ENCODE results near the gene CCDC27. TPM values are rescaled to one million over a fixed set of nuclear protein-coding genes. Genes with fewer than 3 reads are reported as not detected.

The CCDC27 gene
- total RNA-seq, 3 donors from 2014 or later = not detected

GRCh38 chr1:3727825-3728776, 24.1 kb upstream of the CCDC27 start:
- Histone ChIP-seq H3K4me1 (ENCODE audit: low read depth) (no peaks in the 10 kb centered on the region), H3K4me3 (no peak overlapping the region), H3K9me3 (no peaks in the 10 kb centered on the region), H3K36me3 (ENCODE audit: low read depth) (no peaks in the 10 kb centered on the region)
- DNase-seq = no peak
- ATAC-seq = no peak
- intact Hi-C loops (cut with DNase I, micrococcal nuclease) = no loop called here
- TF ChIP-seq, protein P1, sequence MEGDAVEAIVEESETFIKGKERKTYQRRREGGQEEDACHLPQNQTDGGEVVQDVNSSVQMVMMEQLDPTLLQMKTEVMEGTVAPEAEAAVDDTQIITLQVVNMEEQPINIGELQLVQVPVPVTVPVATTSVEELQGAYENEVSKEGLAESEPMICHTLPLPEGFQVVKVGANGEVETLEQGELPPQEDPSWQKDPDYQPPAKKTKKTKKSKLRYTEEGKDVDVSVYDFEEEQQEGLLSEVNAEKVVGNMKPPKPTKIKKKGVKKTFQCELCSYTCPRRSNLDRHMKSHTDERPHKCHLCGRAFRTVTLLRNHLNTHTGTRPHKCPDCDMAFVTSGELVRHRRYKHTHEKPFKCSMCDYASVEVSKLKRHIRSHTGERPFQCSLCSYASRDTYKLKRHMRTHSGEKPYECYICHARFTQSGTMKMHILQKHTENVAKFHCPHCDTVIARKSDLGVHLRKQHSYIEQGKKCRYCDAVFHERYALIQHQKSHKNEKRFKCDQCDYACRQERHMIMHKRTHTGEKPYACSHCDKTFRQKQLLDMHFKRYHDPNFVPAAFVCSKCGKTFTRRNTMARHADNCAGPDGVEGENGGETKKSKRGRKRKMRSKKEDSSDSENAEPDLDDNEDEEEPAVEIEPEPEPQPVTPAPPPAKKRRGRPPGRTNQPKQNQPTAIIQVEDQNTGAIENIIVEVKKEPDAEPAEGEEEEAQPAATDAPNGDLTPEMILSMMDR (IDR thresholded peaks at IDR 0.05) = no peak

GRCh38 chr1:3729594-3730542, 22.4 kb upstream of the CCDC27 start:
- Histone ChIP-seq H3K36me3 (ENCODE audit: low read depth) (no peaks in the 10 kb centered on the region), H3K4me3 (no peak overlapping the region), H3K4me1 (ENCODE audit: low read depth) (no peaks in the 10 kb centered on the region), H3K9me3 (no peaks in the 10 kb centered on the region)
- DNase-seq (no peak), ATAC-seq (no peak)
- TF ChIP-seq, protein P1 (IDR thresholded peaks at IDR 0.05) = no peak
- intact Hi-C loops (cut with DNase I, micrococcal nuclease) = no loop called here

GRCh38 chr1:3730543-3731247, 21.6 kb upstream of the CCDC27 start:
- H3K9me3 ChIP-seq = no peaks in the 10 kb centered on the region
- intact Hi-C loops (cut with DNase I, micrococcal nuclease) = no loop called here
- ATAC-seq = no peak

DNA sequence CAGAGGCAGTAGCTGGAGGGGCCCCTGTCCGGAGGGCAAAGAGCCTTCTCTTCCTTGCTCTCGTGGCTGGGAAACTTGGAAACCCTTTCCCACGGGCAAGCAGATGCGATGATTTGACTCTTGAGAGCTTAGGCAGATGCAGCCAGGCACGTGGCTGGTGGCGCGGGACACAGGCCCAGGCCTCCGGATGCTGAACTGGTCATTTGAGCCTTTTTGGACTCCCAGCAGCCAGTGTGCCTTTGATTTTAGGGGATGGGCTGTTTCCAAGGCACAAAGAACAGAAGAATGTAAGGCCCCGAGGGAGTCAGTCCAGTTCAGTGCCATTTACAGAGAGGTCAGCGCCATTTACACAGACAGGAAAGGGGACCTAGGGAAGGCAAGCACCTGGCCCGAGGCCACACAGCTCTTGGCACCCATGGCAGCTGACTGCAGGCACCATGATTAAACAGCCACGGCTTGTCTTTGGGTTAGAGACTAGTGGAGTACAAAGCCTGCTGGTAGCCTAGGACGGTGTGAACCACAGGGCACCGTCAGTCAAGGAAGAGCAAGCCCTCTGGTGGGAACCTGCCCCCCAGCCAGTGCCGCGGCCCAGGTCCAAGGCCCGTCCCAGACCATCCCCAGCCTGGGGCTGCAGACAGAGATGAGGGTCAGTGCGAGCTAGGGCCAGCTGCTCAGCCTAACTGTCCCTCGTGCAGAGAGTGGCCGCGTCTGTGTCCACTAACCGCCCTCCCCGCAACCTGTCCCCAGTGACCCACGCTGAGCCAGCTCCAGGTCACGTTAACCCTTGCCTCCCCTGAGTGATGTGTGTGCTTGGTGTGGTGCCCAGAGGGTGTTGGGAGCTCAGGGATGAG, 20.4 kb upstream of the CCDC27 start:
- no peaks in the 10 kb centered on the region for H3K9me3 ChIP-seq
- DNase-seq (no peak), ATAC-seq (no peak)
- no peaks in the 10 kb centered on the region for H3K4me1 ChIP-seq (ENCODE audit: low read depth)
- H3K36me3 ChIP-seq (ENCODE audit: low read depth) = no peaks in the 10 kb centered on the region
- no peak overlapping the region for H3K4me3 ChIP-seq
- intact Hi-C loops (cut with DNase I, micrococcal nuclease) = no loop called here
- TF ChIP-seq, protein P1 (IDR thresholded peaks at IDR 0.05) = no peak

More at GRCh38 chr1:3730543-3731247, 21.6 kb upstream of the CCDC27 start:
- no peak overlapping the region for H3K4me3 ChIP-seq
- H3K36me3 ChIP-seq (ENCODE audit: low read depth) = no peaks in the 10 kb centered on the region
- TF ChIP-seq, protein P1 (IDR thresholded peaks at IDR 0.05) = no peak
- H3K4me1 ChIP-seq (ENCODE audit: low read depth) = no peaks in the 10 kb centered on the region
- no peak for DNase-seq
